Measurements from ENCODE around the gene SRD5A1. TPM values are rescaled to one million over a fixed set of nuclear protein-coding genes. Genes with fewer than 3 reads are reported as not detected.

The SRD5A1 gene
- total RNA-seq, 1 experiment from 2014 or later = 29.9 TPM

DNA sequence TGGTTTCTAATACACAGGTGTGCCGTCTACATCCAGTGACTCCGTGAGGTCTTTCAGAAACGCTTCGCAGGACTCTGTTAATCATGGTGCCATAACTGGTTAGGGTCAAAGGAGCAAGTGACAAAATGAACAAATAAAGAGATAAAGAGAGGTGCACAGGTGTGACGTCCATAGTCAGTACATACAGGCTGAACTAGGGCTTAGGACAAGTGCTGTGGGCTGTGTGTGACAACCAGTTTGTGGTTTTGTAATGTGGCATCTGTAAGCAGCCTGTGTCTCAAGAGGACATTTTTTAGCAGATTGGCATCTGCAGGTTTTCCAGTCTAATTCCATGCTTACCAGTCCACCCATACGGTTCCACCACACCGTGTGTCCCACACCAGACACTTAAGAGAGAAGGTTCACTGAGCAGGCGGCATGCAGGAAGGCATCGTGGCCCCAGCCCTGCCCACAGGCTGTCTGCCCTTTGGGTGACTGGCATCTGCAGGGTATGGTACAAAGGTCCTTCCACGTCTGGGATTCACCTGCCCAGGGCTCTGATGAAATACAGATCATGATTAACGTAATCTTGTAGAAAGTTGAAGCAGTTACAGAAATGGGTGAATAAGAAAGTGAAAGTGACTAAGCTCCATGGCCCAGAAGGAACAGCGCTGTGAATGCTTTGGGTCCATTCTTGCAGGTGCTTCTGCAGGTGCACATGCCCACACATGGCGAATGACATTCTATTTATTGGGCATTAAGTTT lies 26.9 kb downstream of the SRD5A1 start:
- no peaks in the 10 kb centered on the region; a peak in 1 of 4 replicates for H3K4me1 Mint-ChIP-seq
- H2BK5ac ChIP-seq (ENCODE audit: insufficient read length, low read length) = no peak overlapping the region
- no peak overlapping the region for H2AK5ac ChIP-seq (ENCODE audit: insufficient read length, low read length)
- H3K27me3 Mint-ChIP-seq (ENCODE audit: low read depth) = no peaks in the 10 kb centered on the region
- no peaks in the 10 kb centered on the region for H3K9me3 ChIP-seq (ENCODE audit: control insufficient read depth, low read depth, low read length)
- H3K56ac ChIP-seq (ENCODE audit: insufficient read length, low read depth, low read length) = no peak overlapping the region
- no peak for DNase-seq
- H3K36me3 Mint-ChIP-seq (ENCODE audit: insufficient read depth in 1 of 3, low read depth in 3 of 3) = peaks cover 31 to 46% (median 32%) of the 10 kb centered on the region in 3 experiments
- H3K23me2 ChIP-seq (ENCODE audit: insufficient read length, low read depth, low read length, poor library complexity, severe bottlenecking) = no peaks in the 10 kb centered on the region
- no peaks in the 10 kb centered on the region; the same call in 1 of the 2 replicates for H3K4me1 ChIP-seq (ENCODE audit: insufficient read depth, low read length)
- H3K79me1 ChIP-seq (ENCODE audit: insufficient read depth, low read depth, low read length, poor library complexity, severe bottlenecking) = no peaks in the 10 kb centered on the region
- H3K27ac Mint-ChIP-seq = no peak overlapping the region
- no peak overlapping the region for H4K8ac ChIP-seq (replicated peaks; ENCODE audit: insufficient read length, low read depth, low read length)
- no peak overlapping the region for H3K18ac ChIP-seq (ENCODE audit: insufficient read length, low read depth, low read length)
- no peak overlapping the region for H3K4me2 ChIP-seq (ENCODE audit: insufficient read depth, insufficient read length, low read length)
- H3K27ac ChIP-seq (ENCODE audit: insufficient read length, low read depth, low read length) = no peak overlapping the region
- H2BK12ac ChIP-seq (ENCODE audit: insufficient read length, low read depth, low read length) = no peak overlapping the region
- no peak overlapping the region for H3K4ac ChIP-seq (ENCODE audit: low read depth, low read length)
- H3K4me3 Mint-ChIP-seq = no peak overlapping the region
- TF ChIP-seq CTCF (conservative IDR thresholded peaks at IDR 0.05) = no peak
- H3K23ac ChIP-seq (ENCODE audit: insufficient read length, low read depth, low read length) = no peak overlapping the region
- no peak overlapping the region for H3T11ph ChIP-seq (ENCODE audit: low read length)
- no peak overlapping the region for H3K9ac ChIP-seq (ENCODE audit: extremely low read depth, insufficient read length, low read length)
- H2AFZ ChIP-seq (ENCODE audit: low read length) = no peak overlapping the region
- no peaks in the 10 kb centered on the region for H4K20me1 ChIP-seq (ENCODE audit: control insufficient read depth, insufficient read depth, insufficient read length)
- peaks cover 0 to 2% of the 10 kb centered on the region in 2 experiments; a peak in 1 of 5 replicates for H3K9me3 Mint-ChIP-seq
- no peak overlapping the region for H2BK15ac ChIP-seq (ENCODE audit: low read depth, low read length)
- WGBS (ENCODE audit: extremely low coverage, insufficient read length, low lambda C conversion rate) = no CpG with 5 or more reads among the region's 13 CpGs
- no peak overlapping the region for H2BK120ac ChIP-seq (ENCODE audit: low read depth, low read length, poor library complexity, severe bottlenecking)
- H3K14ac ChIP-seq (ENCODE audit: insufficient read depth, low read length) = no peak overlapping the region
- H4K5ac ChIP-seq (ENCODE audit: insufficient read length, low read depth, low read length) = no peak overlapping the region
- H3K79me2 ChIP-seq (ENCODE audit: insufficient read depth, low read length) = no peaks in the 10 kb centered on the region
- no peak overlapping the region for H2BK20ac ChIP-seq (ENCODE audit: low read depth, low read length, poor library complexity, severe bottlenecking)
- H4K91ac ChIP-seq (ENCODE audit: insufficient read length, low read depth, low read length) = no peak overlapping the region
- no peaks in the 10 kb centered on the region for H3K27me3 ChIP-seq (ENCODE audit: insufficient read depth, low read length)

All from H9 (cell line).